Endothelial cell of umbilical vein (primary cell): ENCODE measurements around the gene MTIF3. TPM values are rescaled to one million over a fixed set of nuclear protein-coding genes. Genes with fewer than 3 reads are reported as not detected.

Experiments used
- BruUV-seq: library from RNA; stranded (reverse); fragments of 400-500 nt; replicated peaks from 2 replicates; lab custom pipeline; 2021; lab: Mats Ljungman, UMichigan
- CTCF ChIA-PET: fragments of 300-600, 350-600 bp; sonication (Branson Sonifier 250); formaldehyde crosslinking; loops from one replicate; lab custom pipeline; 2021; ENCODE audit warnings: antibody characterized with exemption, inconsistent platforms; lab: Charles Lee
- POLR2A ChIA-PET: fragments of 300-600, 350-600 bp; sonication (Branson Sonifier 250); formaldehyde crosslinking; loops from one replicate; lab custom pipeline; 2021; ENCODE audit warnings: antibody characterized with exemption, inconsistent platforms; lab: Charles Lee
- DNase-seq: peaks from one replicate; pipeline ENCODE4 v3.0.0-alpha.2; 2011; ENCODE audit warnings: low read depth, low spot score
- FAIRE-seq: peaks from 2 replicates; lab custom pipeline; 2011; peaks lifted over from hg19 to GRCh38; lab: Jason Lieb, UNC
- H2AFZ ChIP-seq: 2 replicates; pipeline ENCODE4 v1.6.0; 2012; ENCODE audit warnings: low read depth, low read length, control low read depth, inconsistent platforms
- H3K27ac ChIP-seq: 2 replicates; pipeline ENCODE4 v1.5.1; 2011; ENCODE audit warnings: low read depth, mild to moderate bottlenecking, control low read depth, low read length, moderate library complexity; ENCODE audit not compliant: insufficient read depth
- H3K27me3 ChIP-seq, 2 experiments: 2 replicates each; pipeline versions ENCODE4 v1.6.0 to v1.6.1; 2011; ENCODE audit warnings: low read length in 2 of 2, mixed read lengths in 1 of 2; ENCODE audit not compliant: control insufficient read depth in 2 of 2, insufficient read depth in 2 of 2
- H3K36me3 ChIP-seq, 2 experiments: 2 replicates in 1 of 2; 3 replicates in 1 of 2; pipeline ENCODE4 v1.5.1; 2011; ENCODE audit warnings: low read length in 2 of 2, mild to moderate bottlenecking in 1 of 2, moderate library complexity in 1 of 2; ENCODE audit not compliant: control insufficient read depth in 2 of 2, insufficient read depth in 2 of 2; ENCODE audit errors: extremely low read depth in 1 of 2
- H3K4me1 ChIP-seq: 3 replicates; pipeline ENCODE4 v1.5.1; 2011; ENCODE audit warnings: mild to moderate bottlenecking, low read length; ENCODE audit not compliant: control insufficient read depth, insufficient read depth; ENCODE audit errors: extremely low read depth
- H3K4me2 ChIP-seq: 2 replicates; pipeline ENCODE4 v1.6.1; 2011; ENCODE audit warnings: low read length, control low read depth, mixed read lengths; ENCODE audit not compliant: insufficient read depth
- H3K4me3 ChIP-seq, 3 experiments: fragments of 200-600 bp in 1 of 3; sonication (generic), shearing (Covaris generic) in 1 of 3; replicated peaks in 1 of 3; 2 replicates each; pipeline ENCODE4 v1.5.1; 2011 to 2016; ENCODE audit warnings: control low read depth in 3 of 3, low read length in 3 of 3, mild to moderate bottlenecking in 2 of 3, inconsistent platforms in 1 of 3, low read depth in 1 of 3, moderate library complexity in 1 of 3; ENCODE audit not compliant: insufficient read depth in 1 of 3
- H3K79me2 ChIP-seq: 2 replicates; pipeline ENCODE4 v1.6.0; 2012; ENCODE audit warnings: low read length, inconsistent platforms; ENCODE audit not compliant: control insufficient read depth, insufficient read depth
- H3K9ac ChIP-seq: replicated peaks from 2 replicates; pipeline ENCODE3; 2011; ENCODE audit warnings: low read length, control low read depth; ENCODE audit not compliant: insufficient read depth; ENCODE audit errors: extremely low read depth
- H3K9me1 ChIP-seq: replicated peaks from 3 replicates; pipeline ENCODE4 v1.6.0; 2011; ENCODE audit warnings: mild to moderate bottlenecking, low read length; ENCODE audit not compliant: control insufficient read depth, insufficient read depth; ENCODE audit errors: extremely low read depth
- H3K9me3 ChIP-seq: replicated peaks from 2 replicates; pipeline ENCODE4 v1.5.1; 2012; ENCODE audit warnings: low read length, inconsistent platforms; ENCODE audit not compliant: control insufficient read depth, insufficient read depth
- H4K20me1 ChIP-seq: replicated peaks from 2 replicates; pipeline ENCODE3; 2011; ENCODE audit warnings: mild to moderate bottlenecking, low read length; ENCODE audit not compliant: control insufficient read depth, insufficient read depth; ENCODE audit errors: extremely low read depth
- EZH2 ChIP-seq: IDR thresholded peaks from 2 replicates; pipeline ENCODE4 v1.6.1; 2012; ENCODE audit warnings: borderline replicate concordance, low read depth, mild to moderate bottlenecking, moderate library complexity, low read length, inconsistent platforms; ENCODE audit not compliant: severe bottlenecking
- FOS ChIP-seq: IDR thresholded peaks from 2 replicates; pipeline ENCODE4 v1.6.1; 2011; ENCODE audit warnings: mild to moderate bottlenecking, low read length, moderate library complexity, borderline replicate concordance; ENCODE audit not compliant: insufficient read depth
- GATA2 ChIP-seq: IDR thresholded peaks from 2 replicates; pipeline ENCODE4 v1.7.0; 2011; ENCODE audit warnings: low read depth, mild to moderate bottlenecking, moderate library complexity, mixed read lengths, low read length; ENCODE audit not compliant: insufficient read length, insufficient read depth
- JUN ChIP-seq: IDR thresholded peaks from 2 replicates; pipeline ENCODE4 v1.6.1; 2011; ENCODE audit warnings: borderline replicate concordance, low read depth; ENCODE audit not compliant: insufficient read length, insufficient read depth
- dilution Hi-C: fragments of 300-500 bp; cut with MboI; formaldehyde crosslinking; loops from one replicate; pipeline ENCODE4 v1.15.0; 2019; ENCODE audit warnings: low sequenced_read_pairs; ENCODE audit not compliant: extremely low pct_ligation_motif_present
- intact Hi-C: fragments of 100-400 bp; cut with micrococcal nuclease; formaldehyde crosslinking; loops from one replicate; pipeline ENCODE4 v1.10.0; 2022
- polyA plus RNA-seq, 4 experiments: library from polyadenylated mRNA; depleted of rRNA in 3 of 4; stranded (reverse) in 3 of 4; unstranded in 1 of 4; fragments of >200 nt; gene quantifications; 2 replicates each; pipeline versions ENCODE4 v1.2.1 to v1.2.3, GENCODE V29; 2011 to 2012; ENCODE audit warnings: missing spikeins in 1 of 4
- total RNA-seq: library from RNA; stranded (reverse); gene quantifications from 2 replicates; pipeline ENCODE4 v1.2.3, GENCODE V29; 2021
- TF ChIP-seq, protein P1 (sequence below): IDR thresholded peaks from 2 replicates; pipeline ENCODE4 v1.6.1; 2011; ENCODE audit not compliant: insufficient read depth, insufficient read length
- TF ChIP-seq, protein P2 (sequence below), 2 donors: IDR thresholded peaks; 1 replicate in 1 of 2; 2 replicates in 1 of 2; pipeline ENCODE4 v1.5.1; 2011; ENCODE audit warnings: low read length in 2 of 2, mild to moderate bottlenecking in 2 of 2, moderate library complexity in 2 of 2, control low read depth in 1 of 2, inconsistent platforms in 1 of 2, low read depth in 1 of 2; ENCODE audit not compliant: insufficient read depth in 1 of 2; ENCODE audit errors: extremely low read depth in 1 of 2

MTIF3 gene
- total and polyA plus RNA-seq, 2 donors (not counting 3 experiments of a cell fraction or from before 2014, with no cell fraction given), result 23.5 to 37.5 TPM

DNA sequence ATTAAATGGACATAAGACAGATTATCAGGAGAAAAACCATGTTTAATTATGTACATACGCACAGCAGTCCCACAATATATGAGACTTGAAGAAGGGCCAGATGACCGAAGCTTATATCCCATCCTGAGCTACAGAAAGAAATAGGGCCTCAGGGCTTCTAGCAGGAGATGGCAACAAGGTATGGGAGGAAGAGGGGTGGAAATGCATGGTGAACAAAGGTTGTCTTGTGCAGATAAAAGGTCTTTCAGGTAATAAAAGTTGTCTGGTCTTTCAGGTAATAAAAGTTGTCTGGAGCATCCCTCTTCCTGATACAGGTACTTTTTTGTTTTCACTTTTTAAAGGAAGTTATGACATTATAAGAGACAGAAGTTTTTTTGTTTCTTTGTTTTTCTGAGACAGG, 41.4 kb downstream of the MTIF3 start:
- no peaks in the 10 kb centered on the region for H3K4me1 ChIP-seq
- H3K79me2 ChIP-seq, result no peaks in the 10 kb centered on the region
- no peaks in the 10 kb centered on the region for H4K20me1 ChIP-seq
- H3K27ac ChIP-seq, result no peak overlapping the region
- intact Hi-C loops (no loop called here), dilution Hi-C loops (no loop called here)
- no peak overlapping the region for H3K4me3 ChIP-seq
- no peak for FAIRE-seq
- H3K9ac ChIP-seq, result no peak overlapping the region
- H3K9me1 ChIP-seq, result no peaks in the 10 kb centered on the region
- TF ChIP-seq FOS (no peak), JUN (no peak), EZH2 (no peak), GATA2 (no peak)
- TF ChIP-seq, protein P1, sequence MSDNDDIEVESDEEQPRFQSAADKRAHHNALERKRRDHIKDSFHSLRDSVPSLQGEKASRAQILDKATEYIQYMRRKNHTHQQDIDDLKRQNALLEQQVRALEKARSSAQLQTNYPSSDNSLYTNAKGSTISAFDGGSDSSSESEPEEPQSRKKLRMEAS, result no peak
- TF ChIP-seq, protein P2, sequence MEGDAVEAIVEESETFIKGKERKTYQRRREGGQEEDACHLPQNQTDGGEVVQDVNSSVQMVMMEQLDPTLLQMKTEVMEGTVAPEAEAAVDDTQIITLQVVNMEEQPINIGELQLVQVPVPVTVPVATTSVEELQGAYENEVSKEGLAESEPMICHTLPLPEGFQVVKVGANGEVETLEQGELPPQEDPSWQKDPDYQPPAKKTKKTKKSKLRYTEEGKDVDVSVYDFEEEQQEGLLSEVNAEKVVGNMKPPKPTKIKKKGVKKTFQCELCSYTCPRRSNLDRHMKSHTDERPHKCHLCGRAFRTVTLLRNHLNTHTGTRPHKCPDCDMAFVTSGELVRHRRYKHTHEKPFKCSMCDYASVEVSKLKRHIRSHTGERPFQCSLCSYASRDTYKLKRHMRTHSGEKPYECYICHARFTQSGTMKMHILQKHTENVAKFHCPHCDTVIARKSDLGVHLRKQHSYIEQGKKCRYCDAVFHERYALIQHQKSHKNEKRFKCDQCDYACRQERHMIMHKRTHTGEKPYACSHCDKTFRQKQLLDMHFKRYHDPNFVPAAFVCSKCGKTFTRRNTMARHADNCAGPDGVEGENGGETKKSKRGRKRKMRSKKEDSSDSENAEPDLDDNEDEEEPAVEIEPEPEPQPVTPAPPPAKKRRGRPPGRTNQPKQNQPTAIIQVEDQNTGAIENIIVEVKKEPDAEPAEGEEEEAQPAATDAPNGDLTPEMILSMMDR (IDR thresholded peaks at IDR 0.05; ENCODE audit: extremely low read depth in 1 of 2, insufficient read depth in 1 of 2, low read depth in 1 of 2, low read length in 2 of 2), result no peak
- peaks cover 19% of the 10 kb centered on the region in 2 experiments for H3K27me3 ChIP-seq
- H3K36me3 ChIP-seq, result no peaks in the 10 kb centered on the region
- H2AFZ ChIP-seq, result no peak overlapping the region
- POLR2A ChIA-PET, result no interaction called here
- no peak for DNase-seq
- CTCF ChIA-PET, result interaction anchor here (1.1 kb wide), 1 partner anchor 418 kb away, joined by 3 read pairs; no protein-coding TSS in a partner anchor
- no peak overlapping the region for H3K4me2 ChIP-seq
- no TSS peak for BruUV-seq
- H3K9me3 ChIP-seq, result no peaks in the 10 kb centered on the region
